ENCODE data around the gene DCAF12.

The DCAF12 gene

GRCh38 chr9:34163434-34163833, 36.9 kb upstream of the DCAF12 start:
- DNase-seq = no peak
- TF ChIP-seq CTCF (IDR thresholded peaks at IDR 0.05; ENCODE audit: low read depth, low read length) = no peak
- Histone ChIP-seq H3K4me3 (ENCODE audit: low read depth, low read length) (no peak overlapping the region), H3K9me3 (no peaks in the 10 kb centered on the region), H3K36me3 (no peaks in the 10 kb centered on the region), H3K4me1 (no peaks in the 10 kb centered on the region; the same call in 1 of the 2 replicates), H3K27me3 (no peaks in the 10 kb centered on the region)

GRCh38 chr9:34158362-34158869, 31.9 kb upstream of the DCAF12 start:
- no peaks in the 10 kb centered on the region for H3K27me3 ChIP-seq
- no peak for TF ChIP-seq CTCF (IDR thresholded peaks at IDR 0.05; ENCODE audit: low read depth, low read length)
- H3K4me3 ChIP-seq (ENCODE audit: low read depth, low read length) = no peak overlapping the region
- no peaks in the 10 kb centered on the region for H3K36me3 ChIP-seq
- no peaks in the 10 kb centered on the region for H3K9me3 ChIP-seq
- DNase-seq = no peak
- no peaks in the 10 kb centered on the region; the same call in 1 of the 2 replicates for H3K4me1 ChIP-seq

GRCh38 chr9:34157898-34158297, 31.4 kb upstream of the DCAF12 start:
- Histone ChIP-seq H3K4me1 (no peaks in the 10 kb centered on the region), H3K27me3 (no peaks in the 10 kb centered on the region), H3K9me3 (no peaks in the 10 kb centered on the region), H3K4me3 (ENCODE audit: low read depth, low read length) (no peak overlapping the region), H3K36me3 (no peaks in the 10 kb centered on the region)
- no peak for DNase-seq
- no peak for TF ChIP-seq CTCF (IDR thresholded peaks at IDR 0.05; ENCODE audit: low read depth, low read length)

- H3K27me3 ChIP-seq = no peaks in the 10 kb centered on the region
- no peaks in the 10 kb centered on the region for H3K36me3 ChIP-seq
- no peak for DNase-seq
- TF ChIP-seq CTCF (IDR thresholded peaks at IDR 0.05; ENCODE audit: low read depth, low read length) = no peak
- no peak overlapping the region for H3K4me3 ChIP-seq (ENCODE audit: low read depth, low read length)
- no peaks in the 10 kb centered on the region for H3K9me3 ChIP-seq
- H3K4me1 ChIP-seq = no peaks in the 10 kb centered on the region
Observed at GRCh38 chr9:34157318-34157717, 30.8 kb upstream of the DCAF12 start.

GRCh38 chr9:34154057-34154456, 27.6 kb upstream of the DCAF12 start:
- H3K36me3 ChIP-seq = no peaks in the 10 kb centered on the region
- H3K4me1 ChIP-seq = no peaks in the 10 kb centered on the region
- no peak for TF ChIP-seq CTCF (IDR thresholded peaks at IDR 0.05; ENCODE audit: low read depth, low read length)
- no peak for DNase-seq
- H3K9me3 ChIP-seq = no peaks in the 10 kb centered on the region
- no peak overlapping the region for H3K4me3 ChIP-seq (ENCODE audit: low read depth, low read length)
- H3K27me3 ChIP-seq = no peaks in the 10 kb centered on the region

- Histone ChIP-seq H3K4me1 (no peaks in the 10 kb centered on the region), H3K27me3 (no peaks in the 10 kb centered on the region), H3K36me3 (no peaks in the 10 kb centered on the region), H3K4me3 (ENCODE audit: low read depth, low read length) (no peak overlapping the region), H3K9me3 (no peaks in the 10 kb centered on the region)
- no peak for TF ChIP-seq CTCF (IDR thresholded peaks at IDR 0.05; ENCODE audit: low read depth, low read length)
- no peak for DNase-seq
Observed at GRCh38 chr9:34151398-34151797, 24.9 kb upstream of the DCAF12 start.

Measured in BE2C (cell line).